Skin epidermis (tissue), 12 donors: ENCODE measurements around the gene USH1C.
A peak's percentile ranks its signal among the peaks of the same experiment; 100 is the strongest.

Source experiments
- H3K27ac ChIP-seq, 21 experiments: fragments of 200-600 bp; sonication (generic) in 11 of 21; one replicate each; pipeline ENCODE4 v1.5.0; 2020; ENCODE audit warnings: mild to moderate bottlenecking in 3 of 21, inconsistent platforms in 2 of 21, moderate library complexity in 2 of 21
- H3K4me3 ChIP-seq, 7 experiments: fragments of 200-600 bp; sonication (generic) in 2 of 7; one replicate each; pipeline ENCODE4 v1.5.0; 2020; ENCODE audit warnings: inconsistent platforms in 2 of 7, mild to moderate bottlenecking in 2 of 7, moderate library complexity in 1 of 7

The USH1C gene

GRCh38 chr11:17479284-17480214 is 64.7 kb downstream of the USH1C start:
- H3K4me3 ChIP-seq, result no peak overlapping the region
- H3K27ac ChIP-seq, result no peak overlapping the region

- Histone ChIP-seq H3K4me3 (no peak overlapping the region), H3K27ac (no peak overlapping the region)
Observed at GRCh38 chr11:17478070-17478469, 66.1 kb downstream of the USH1C start.

GRCh38 chr11:17477361-17477760 is 66.9 kb downstream of the USH1C start:
- no peak overlapping the region for H3K4me3 ChIP-seq

GRCh38 chr11:17477084-17477333 is 67.2 kb downstream of the USH1C start:
- H3K4me3 ChIP-seq, result no peak overlapping the region

More at GRCh38 chr11:17477361-17477760, 66.9 kb downstream of the USH1C start:
- no peak overlapping the region for H3K27ac ChIP-seq

GRCh38 chr11:17476317-17477083 is 67.7 kb downstream of the USH1C start, which contains the start of gene ABCC8:
Gene ABCC8 (minus strand): TSS chr11:17476845. CDS start chr11:17476776, 69 bp downstream.
- Histone ChIP-seq H3K27ac (no peak within 1 kb of the TSS), H3K4me3 (peak within 1 kb of the TSS in 2 of 7 experiments; percentile 15 to 16)

More at GRCh38 chr11:17477084-17477333, 67.2 kb downstream of the USH1C start:
- no peak overlapping the region for H3K27ac ChIP-seq

- H3K4me3 ChIP-seq, result peak overlapping the region in 1 of 7 experiments; percentile 16
Observed at GRCh38 chr11:17475666-17476316, 68.4 kb downstream of the USH1C start.

GRCh38 chr11:17473071-17473744 is 71.0 kb downstream of the USH1C start:
- no peak overlapping the region for H3K27ac ChIP-seq
- no peak overlapping the region for H3K4me3 ChIP-seq

More at GRCh38 chr11:17475666-17476316, 68.4 kb downstream of the USH1C start:
- no peak overlapping the region for H3K27ac ChIP-seq

- H3K27ac ChIP-seq, result no peak overlapping the region
- H3K4me3 ChIP-seq, result no peak overlapping the region
Observed at GRCh38 chr11:17472467-17472866, 71.7 kb downstream of the USH1C start.

- no peak overlapping the region for H3K4me3 ChIP-seq
- H3K27ac ChIP-seq, result no peak overlapping the region
Observed at GRCh38 chr11:17471501-17471900, 72.7 kb downstream of the USH1C start.

GRCh38 chr11:17469998-17470397 is 74.2 kb downstream of the USH1C start:
- no peak overlapping the region for H3K27ac ChIP-seq
- H3K4me3 ChIP-seq, result no peak overlapping the region

- Histone ChIP-seq H3K4me3 (no peak overlapping the region), H3K27ac (no peak overlapping the region)
Observed at GRCh38 chr11:17468122-17468521, 76.1 kb downstream of the USH1C start.

- H3K4me3 ChIP-seq, result no peak overlapping the region
Observed at GRCh38 chr11:17463546-17464174, 80.6 kb downstream of the USH1C start.

GRCh38 chr11:17462940-17463339 is 81.3 kb downstream of the USH1C start:
- Histone ChIP-seq H3K4me3 (no peak overlapping the region), H3K27ac (no peak overlapping the region)

More at GRCh38 chr11:17463546-17464174, 80.6 kb downstream of the USH1C start:
- no peak overlapping the region for H3K27ac ChIP-seq

- H3K27ac ChIP-seq, result no peak overlapping the region
- no peak overlapping the region for H3K4me3 ChIP-seq
Observed at GRCh38 chr11:17460406-17460805, 83.8 kb downstream of the USH1C start.

- H3K27ac ChIP-seq, result no peak overlapping the region
- H3K4me3 ChIP-seq, result no peak overlapping the region
Observed at GRCh38 chr11:17459236-17459896, 84.8 kb downstream of the USH1C start.

GRCh38 chr11:17458268-17458667 is 85.9 kb downstream of the USH1C start:
- Histone ChIP-seq H3K4me3 (no peak overlapping the region), H3K27ac (no peak overlapping the region)

GRCh38 chr11:17457396-17458173 is 86.6 kb downstream of the USH1C start:
- no peak overlapping the region for H3K27ac ChIP-seq

GRCh38 chr11:17452668-17453067 is 91.5 kb downstream of the USH1C start:
- Histone ChIP-seq H3K27ac (no peak overlapping the region), H3K4me3 (no peak overlapping the region)

More at GRCh38 chr11:17457396-17458173, 86.6 kb downstream of the USH1C start:
- no peak overlapping the region for H3K4me3 ChIP-seq
